Erythroblast (primary cell): Measurements from ENCODE around the gene SMIM27.
"Not testable (repeated sequence)": the region's sequence is repeated elsewhere in the genome, so short reads cannot be mapped to it uniquely, and the experiment has no call there.

Source experiments
- DNase-seq, 2 experiments: peaks; one replicate each; lab custom pipeline; 2025; lab: John Stamatoyannopoulos, UW
- GATA1 ChIP-seq: IDR thresholded peaks from 2 replicates; pipeline ENCODE4 v1.6.1; 2011; ENCODE audit warnings: low read depth, mild to moderate bottlenecking, control low read depth, low read length, moderate library complexity
- POLR2A ChIP-seq: IDR thresholded peaks from 2 replicates; pipeline ENCODE4 v1.6.1; 2011; ENCODE audit warnings: mild to moderate bottlenecking, low read length

SMIM27 gene

GRCh38 chr9:32596936-32597335 lies 44.8 kb downstream of the SMIM27 start:
- TF ChIP-seq POLR2A = no peak
- TF ChIP-seq GATA1 = no peak
- DNase-seq = no peak

GRCh38 chr9:32599021-32599420 lies 46.9 kb downstream of the SMIM27 start:
- not testable (repeated sequence) for DNase-seq
